Caco-2 (cell line): ENCODE data around the gene NSUN6. TPM values are rescaled to one million over a fixed set of nuclear protein-coding genes. Genes with fewer than 3 reads are reported as not detected.

Source experiments
- BruUV-seq: library from RNA; stranded (reverse); fragments of 400-500 nt; replicated peaks from 2 replicates; lab custom pipeline; 2021; lab: Mats Ljungman, UMichigan
- CTCF ChIA-PET: fragments of 300-600 bp; sonication (Branson Sonifier 250); formaldehyde crosslinking; loops from one replicate; lab custom pipeline; 2022; ENCODE audit warnings: antibody characterized with exemption; lab: Charles Lee
- POLR2A ChIA-PET: fragments of 300-600 bp; sonication (Branson Sonifier 250); formaldehyde crosslinking; loops from one replicate; lab custom pipeline; 2022; ENCODE audit warnings: antibody characterized with exemption; lab: Charles Lee
- DNase-seq, 2 experiments: peaks; one replicate each; pipeline versions ENCODE4 v3.0.0 to v3.0.0-alpha.2; 2020 to 2022
- H3K27me3 ChIP-seq: replicated peaks from 2 replicates; pipeline ENCODE4 v1.6.0; 2011; ENCODE audit warnings: low read length; ENCODE audit not compliant: control insufficient read depth, insufficient read depth
- H3K36me3 ChIP-seq: 2 replicates; pipeline ENCODE4 v1.5.1; 2011; ENCODE audit warnings: low read length; ENCODE audit not compliant: control insufficient read depth, insufficient read depth
- H3K4me1 ChIP-seq: fragments of 250-450 bp; sonication (Bioruptor Pico); 2 replicates; pipeline ENCODE4 v1.5.1; 2020; ENCODE audit warnings: mild to moderate bottlenecking
- H3K4me3 ChIP-seq: 2 replicates; pipeline ENCODE4 v1.5.1; 2011; ENCODE audit warnings: low read depth, mild to moderate bottlenecking, control low read depth, low read length
- H3K9me3 ChIP-seq: fragments of 250-450 bp; sonication (Bioruptor Pico); 2 replicates; pipeline ENCODE4 v1.5.1; 2020; ENCODE audit warnings: mild to moderate bottlenecking, moderate library complexity
- H3K27ac Mint-ChIP-seq: one replicate; pipeline ENCODE4 v1.8.0; 2022; ENCODE audit warnings: mixed read lengths; ENCODE audit not compliant: unreplicated experiment
- H3K27me3 Mint-ChIP-seq: one replicate; pipeline ENCODE4 v1.8.0; 2022; ENCODE audit warnings: mixed read lengths; ENCODE audit not compliant: insufficient read depth, unreplicated experiment
- H3K36me3 Mint-ChIP-seq: one replicate; pipeline ENCODE4 v1.8.0; 2022; ENCODE audit warnings: mild to moderate bottlenecking, mixed read lengths; ENCODE audit not compliant: insufficient read depth, unreplicated experiment
- H3K4me1 Mint-ChIP-seq: one replicate; pipeline ENCODE4 v1.8.0; 2022; ENCODE audit warnings: low read depth, mixed read lengths; ENCODE audit not compliant: unreplicated experiment
- H3K4me3 Mint-ChIP-seq: one replicate; pipeline ENCODE4 v1.8.0; 2022; ENCODE audit warnings: mild to moderate bottlenecking, moderate library complexity, mixed read lengths; ENCODE audit not compliant: unreplicated experiment
- H3K9me3 Mint-ChIP-seq: one replicate; pipeline ENCODE4 v1.8.0; 2022; ENCODE audit warnings: mixed read lengths; ENCODE audit not compliant: unreplicated experiment
- intact Hi-C: fragments of 100-400 bp; cut with micrococcal nuclease; formaldehyde crosslinking; loops from one replicate; pipeline ENCODE4 v1.10.0; 2022; ENCODE audit not compliant: unreplicated experiment
- total RNA-seq: library from RNA; stranded (reverse); gene quantifications from 2 replicates; pipeline ENCODE4 v1.2.3, GENCODE V29; 2022
- TF ChIP-seq, protein P1 (sequence below), 2 experiments: fragments of 200-600 bp in 1 of 2; IDR thresholded peaks; 1 replicate in 1 of 2; 2 replicates in 1 of 2; pipeline versions ENCODE4 v1.5.1 to v1.8.0; 2011 to 2022; ENCODE audit warnings: antibody characterized with exemption in 1 of 2, control low read depth in 1 of 2, inconsistent platforms in 1 of 2, low read depth in 1 of 2, low read length in 1 of 2, mild to moderate bottlenecking in 1 of 2, moderate library complexity in 1 of 2; ENCODE audit not compliant: insufficient read depth in 1 of 2, severe bottlenecking in 1 of 2, unreplicated experiment in 1 of 2

The NSUN6 gene
- total RNA-seq, 1 experiment from 2014 or later, result 17.3 TPM

DNA sequence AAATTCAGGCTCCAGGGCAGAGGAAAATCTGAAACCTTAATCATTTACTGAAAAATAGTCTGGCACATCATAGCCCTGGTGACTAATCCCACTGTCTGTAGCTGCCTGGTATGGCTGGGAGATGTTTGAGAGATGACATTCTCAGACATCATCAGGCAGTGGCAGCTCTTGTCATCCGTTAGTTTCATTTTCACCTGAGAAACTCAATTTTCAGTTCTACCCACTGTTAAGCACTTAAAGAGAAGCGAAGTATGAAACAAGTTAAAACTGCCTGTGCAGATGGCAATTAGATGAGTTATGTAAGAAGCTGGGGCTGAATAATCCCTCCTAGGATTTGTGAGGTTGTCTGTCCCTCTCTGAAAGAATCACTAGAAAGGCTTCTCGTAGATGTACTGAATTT, 150.2 kb downstream of the NSUN6 start:
- DNase-seq, result no peak
- no peaks in the 10 kb centered on the region for H3K4me1 Mint-ChIP-seq
- H3K4me3 ChIP-seq, result no peak overlapping the region
- intact Hi-C loops, result no loop called here
- POLR2A ChIA-PET, result no interaction called here
- H3K9me3 ChIP-seq, result no peaks in the 10 kb centered on the region
- CTCF ChIA-PET, result interaction anchor here (1.1 kb wide), 1 partner anchor 11 kb away, joined by 3 read pairs; no protein-coding TSS in a partner anchor
- no peak overlapping the region for H3K27ac Mint-ChIP-seq
- H3K4me3 Mint-ChIP-seq, result no peak overlapping the region
- no peaks in the 10 kb centered on the region for H3K27me3 Mint-ChIP-seq
- no TSS peak for BruUV-seq
- no peaks in the 10 kb centered on the region for H3K27me3 ChIP-seq
- no peaks in the 10 kb centered on the region for H3K9me3 Mint-ChIP-seq
- no peaks in the 10 kb centered on the region for H3K36me3 ChIP-seq
- H3K36me3 Mint-ChIP-seq, result no peaks in the 10 kb centered on the region
- TF ChIP-seq, protein P1, sequence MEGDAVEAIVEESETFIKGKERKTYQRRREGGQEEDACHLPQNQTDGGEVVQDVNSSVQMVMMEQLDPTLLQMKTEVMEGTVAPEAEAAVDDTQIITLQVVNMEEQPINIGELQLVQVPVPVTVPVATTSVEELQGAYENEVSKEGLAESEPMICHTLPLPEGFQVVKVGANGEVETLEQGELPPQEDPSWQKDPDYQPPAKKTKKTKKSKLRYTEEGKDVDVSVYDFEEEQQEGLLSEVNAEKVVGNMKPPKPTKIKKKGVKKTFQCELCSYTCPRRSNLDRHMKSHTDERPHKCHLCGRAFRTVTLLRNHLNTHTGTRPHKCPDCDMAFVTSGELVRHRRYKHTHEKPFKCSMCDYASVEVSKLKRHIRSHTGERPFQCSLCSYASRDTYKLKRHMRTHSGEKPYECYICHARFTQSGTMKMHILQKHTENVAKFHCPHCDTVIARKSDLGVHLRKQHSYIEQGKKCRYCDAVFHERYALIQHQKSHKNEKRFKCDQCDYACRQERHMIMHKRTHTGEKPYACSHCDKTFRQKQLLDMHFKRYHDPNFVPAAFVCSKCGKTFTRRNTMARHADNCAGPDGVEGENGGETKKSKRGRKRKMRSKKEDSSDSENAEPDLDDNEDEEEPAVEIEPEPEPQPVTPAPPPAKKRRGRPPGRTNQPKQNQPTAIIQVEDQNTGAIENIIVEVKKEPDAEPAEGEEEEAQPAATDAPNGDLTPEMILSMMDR (IDR thresholded peaks at IDR 0.05; ENCODE audit: insufficient read depth in 1 of 2, low read depth in 1 of 2, low read length in 1 of 2, severe bottlenecking in 1 of 2, unreplicated experiment in 1 of 2), result no peak
- H3K4me1 ChIP-seq, result no peaks in the 10 kb centered on the region

DNA sequence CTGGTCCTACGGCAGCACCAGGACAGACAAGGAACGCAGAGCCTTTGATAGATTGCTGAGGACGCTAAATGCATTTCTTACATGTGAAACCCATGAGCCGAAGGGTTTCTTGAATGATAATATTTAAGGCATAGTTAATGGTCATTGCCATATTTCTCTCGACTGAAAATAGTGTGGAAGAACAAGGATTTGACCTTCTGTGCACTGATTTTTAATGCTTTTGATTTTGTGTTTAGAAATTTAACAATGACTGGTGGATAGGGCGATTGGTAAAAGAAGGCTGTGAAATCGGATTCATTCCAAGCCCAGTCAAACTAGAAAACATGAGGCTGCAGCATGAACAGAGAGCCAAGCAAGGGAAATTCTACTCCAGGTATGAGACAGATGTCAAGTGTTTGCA, 150.8 kb downstream of the NSUN6 start:
- Mint-ChIP-seq H3K4me1 (no peaks in the 10 kb centered on the region), H3K9me3 (no peaks in the 10 kb centered on the region), H3K27me3 (no peaks in the 10 kb centered on the region), H3K27ac (no peak overlapping the region), H3K4me3 (no peak overlapping the region), H3K36me3 (no peaks in the 10 kb centered on the region)
- no peaks in the 10 kb centered on the region for H3K27me3 ChIP-seq
- H3K4me1 ChIP-seq, result no peaks in the 10 kb centered on the region
- CTCF ChIA-PET, result interaction anchor here (1.1 kb wide), 1 partner anchor 10 kb away, joined by 3 read pairs; no protein-coding TSS in a partner anchor
- TF ChIP-seq, protein P1 (IDR thresholded peaks at IDR 0.05; ENCODE audit: insufficient read depth in 1 of 2, low read depth in 1 of 2, low read length in 1 of 2, severe bottlenecking in 1 of 2, unreplicated experiment in 1 of 2), result no peak
- intact Hi-C loops, result no loop called here
- no peaks in the 10 kb centered on the region for H3K9me3 ChIP-seq
- no peak overlapping the region for H3K4me3 ChIP-seq
- POLR2A ChIA-PET, result no interaction called here
- DNase-seq, result no peak
- H3K36me3 ChIP-seq, result no peaks in the 10 kb centered on the region
- BruUV-seq, result no TSS peak

- CTCF ChIA-PET, result no interaction called here
- POLR2A ChIA-PET, result no interaction called here
- no peaks in the 10 kb centered on the region for H3K4me1 ChIP-seq
These were observed 152.4 kb downstream of the NSUN6 start for GRCh38 chr10:18498998-18499397.

More at GRCh38 chr10:18498998-18499397, 152.4 kb downstream of the NSUN6 start:
- Mint-ChIP-seq H3K27ac (no peak overlapping the region), H3K4me3 (no peak overlapping the region), H3K9me3 (no peaks in the 10 kb centered on the region), H3K36me3 (no peaks in the 10 kb centered on the region), H3K27me3 (no peaks in the 10 kb centered on the region), H3K4me1 (no peaks in the 10 kb centered on the region)
- H3K36me3 ChIP-seq, result no peaks in the 10 kb centered on the region
- no peak for DNase-seq
- intact Hi-C loops, result no loop called here
- TF ChIP-seq, protein P1 (IDR thresholded peaks at IDR 0.05; ENCODE audit: insufficient read depth in 1 of 2, low read depth in 1 of 2, low read length in 1 of 2, severe bottlenecking in 1 of 2, unreplicated experiment in 1 of 2), result no peak
- BruUV-seq, result no TSS peak
- H3K4me3 ChIP-seq, result no peak overlapping the region
- no peaks in the 10 kb centered on the region for H3K27me3 ChIP-seq
- H3K9me3 ChIP-seq, result no peaks in the 10 kb centered on the region
